A172 (cell line): Measurements from ENCODE around the gene IL6R. TPM values are rescaled to one million over a fixed set of nuclear protein-coding genes. Genes with fewer than 3 reads are reported as not detected.
"Not testable (repeated sequence)": the region's sequence is repeated elsewhere in the genome, so short reads cannot be mapped to it uniquely, and the experiment has no call there.

ENCODE experiments used
- DNase-seq: peaks from one replicate; pipeline ENCODE4 v3.0.0-alpha.2; 2015; ENCODE audit warnings: low spot score
- total RNA-seq: library from RNA; depleted of rRNA; stranded (reverse); fragments of >200 nt; shearing (Covaris generic); gene quantifications from 2 replicates; pipeline ENCODE4 v1.2.3, GENCODE V29; 2014

The IL6R gene
- total RNA-seq, 1 experiment from 2014 or later, result 2.4 TPM

- DNase-seq, result peak; percentile 87
These were observed 74.8 kb downstream of the IL6R start for GRCh38 chr1:154479764-154480421.

GRCh38 chr1:154481053-154481452 lies 75.9 kb downstream of the IL6R start:
- DNase-seq, result no peak

GRCh38 chr1:154483941-154484803 lies 79.0 kb downstream of the IL6R start:
- DNase-seq, result peak; percentile 97

- no peak for DNase-seq
These were observed 80.0 kb downstream of the IL6R start for GRCh38 chr1:154485106-154485505.

GRCh38 chr1:154485910-154486496 lies 80.9 kb downstream of the IL6R start:
- DNase-seq, result no peak

GRCh38 chr1:154486756-154487155 lies 81.6 kb downstream of the IL6R start:
- not testable (repeated sequence) for DNase-seq

GRCh38 chr1:154488922-154489321 lies 83.8 kb downstream of the IL6R start:
- DNase-seq, result no peak

GRCh38 chr1:154489695-154490274 lies 84.6 kb downstream of the IL6R start:
- DNase-seq, result no peak

- DNase-seq, result no peak
These were observed 85.2 kb downstream of the IL6R start for GRCh38 chr1:154490317-154490716.

GRCh38 chr1:154492115-154492514 lies 87.0 kb downstream of the IL6R start:
- no peak for DNase-seq

- DNase-seq, result no peak
These were observed 88.1 kb downstream of the IL6R start for GRCh38 chr1:154493276-154493675.

GRCh38 chr1:154495496-154496273 lies 90.5 kb downstream of the IL6R start:
- DNase-seq, result no peak

GRCh38 chr1:154496383-154496782 lies 91.2 kb downstream of the IL6R start:
- DNase-seq, result no peak

- DNase-seq, result no peak
These were observed 92.1 kb downstream of the IL6R start for GRCh38 chr1:154497026-154497806.

- no peak for DNase-seq
These were observed 94.3 kb downstream of the IL6R start for GRCh38 chr1:154499446-154499845.

GRCh38 chr1:154500533-154500932 lies 95.4 kb downstream of the IL6R start:
- no peak for DNase-seq

GRCh38 chr1:154501423-154502065 lies 96.4 kb downstream of the IL6R start:
- DNase-seq, result no peak

GRCh38 chr1:154502066-154502743 lies 97.1 kb downstream of the IL6R start, which contains the start of the genes SHE and TDRD10:
Gene SHE, minus strand, starts transcription at chr1:154502412. Its CDS starts 386 bp downstream, at chr1:154502026.
Gene TDRD10, plus strand, starts transcription at chr1:154502219. Its CDS starts 4,685 bp downstream, at chr1:154506904.
- no peak for DNase-seq

GRCh38 chr1:154502744-154503115 lies 97.6 kb downstream of the IL6R start:
- no peak for DNase-seq
